Stimulated activated CD4-positive, alpha-beta T cell treated with anti-CD3 and anti-CD28 coated beads, Interleukin-4, amount 100 ng/mL, for 24 hours (primary cell): ENCODE results near the gene MLH3.
"Not testable (repeated sequence)": the region's sequence is repeated elsewhere in the genome, so short reads cannot be mapped to it uniquely, and the experiment has no call there.

Experiments used
- DNase-seq: peaks from one replicate; pipeline ENCODE4 v3.0.0-alpha.2; 2020

MLH3 gene

GRCh38 chr14:75050852-75051555, at the start of gene MLH3:
MLH3 (minus strand) TSS chr14:75051467; CDS start chr14:75049655, 1,812 bp downstream.
- peak; percentile 79 for DNase-seq

DNA sequence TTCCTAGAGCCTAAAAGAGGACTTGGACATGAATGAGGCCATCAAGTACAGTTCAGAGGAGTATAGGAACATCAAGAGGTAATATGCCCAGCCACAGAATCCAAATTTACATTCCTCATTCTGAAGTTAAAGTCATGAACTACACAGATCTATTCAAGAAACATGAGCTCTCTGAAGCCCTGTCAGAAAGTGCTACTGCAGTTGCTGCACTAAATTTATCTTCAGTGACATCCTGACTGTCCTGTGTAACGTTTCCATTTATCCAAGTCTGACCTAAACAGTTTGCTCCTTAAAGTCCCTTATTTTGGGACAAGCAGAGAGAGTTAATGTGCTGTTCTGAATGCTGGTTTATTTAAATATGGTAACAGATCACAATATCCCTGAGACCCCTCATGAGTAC, 47.4 kb upstream of the MLH3 start:
- no peak for DNase-seq

DNA sequence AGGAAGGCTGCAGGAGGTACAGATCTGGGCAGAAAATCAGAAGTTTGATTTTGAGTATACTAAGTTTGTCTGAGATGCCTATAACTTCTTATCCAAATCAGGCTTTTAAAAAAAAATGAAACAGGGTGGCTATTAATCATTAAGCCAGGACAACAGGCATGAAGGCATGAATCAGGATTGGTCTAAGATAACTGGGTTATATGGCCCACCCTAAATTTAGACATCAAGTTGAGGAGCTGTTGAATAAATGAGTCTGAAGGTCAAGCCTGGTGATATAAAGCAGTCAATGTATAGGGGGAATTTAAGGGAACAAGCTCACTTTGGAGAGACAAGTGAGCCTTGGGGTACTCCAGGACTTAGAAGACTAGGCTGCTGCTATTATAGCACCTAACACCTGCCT, 46.9 kb upstream of the MLH3 start:
- no peak for DNase-seq

GRCh38 chr14:75096959-75097358, 45.7 kb upstream of the MLH3 start:
- DNase-seq = no peak

- no peak for DNase-seq
Observed at GRCh38 chr14:75095690-75096089, 44.4 kb upstream of the MLH3 start.

- DNase-seq = no peak
Observed at GRCh38 chr14:75094896-75095295, 43.6 kb upstream of the MLH3 start.

GRCh38 chr14:75092698-75093097, 41.4 kb upstream of the MLH3 start:
- no peak for DNase-seq

DNA sequence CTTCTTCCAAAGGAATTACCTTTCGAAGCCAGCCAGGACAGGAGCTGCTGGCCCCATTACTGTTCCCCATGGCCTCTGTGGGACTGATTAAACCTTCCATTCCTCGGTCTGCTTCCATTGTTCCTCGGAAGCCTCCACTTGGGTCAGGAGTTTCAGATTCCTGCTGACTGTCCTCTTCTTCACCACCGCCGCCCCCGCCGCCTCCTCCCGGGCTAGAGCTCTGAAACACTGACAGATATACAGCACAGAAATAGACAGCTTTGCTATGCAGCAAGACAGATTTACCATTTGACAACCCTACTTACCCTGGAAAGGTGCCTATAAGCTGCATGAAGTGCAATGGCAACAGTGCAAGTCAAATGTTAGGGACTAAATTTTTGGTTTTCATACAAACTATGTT, 40.0 kb upstream of the MLH3 start:
- DNase-seq = no peak

- no peak for DNase-seq
Observed at GRCh38 chr14:75090353-75090752, 39.1 kb upstream of the MLH3 start.

DNA sequence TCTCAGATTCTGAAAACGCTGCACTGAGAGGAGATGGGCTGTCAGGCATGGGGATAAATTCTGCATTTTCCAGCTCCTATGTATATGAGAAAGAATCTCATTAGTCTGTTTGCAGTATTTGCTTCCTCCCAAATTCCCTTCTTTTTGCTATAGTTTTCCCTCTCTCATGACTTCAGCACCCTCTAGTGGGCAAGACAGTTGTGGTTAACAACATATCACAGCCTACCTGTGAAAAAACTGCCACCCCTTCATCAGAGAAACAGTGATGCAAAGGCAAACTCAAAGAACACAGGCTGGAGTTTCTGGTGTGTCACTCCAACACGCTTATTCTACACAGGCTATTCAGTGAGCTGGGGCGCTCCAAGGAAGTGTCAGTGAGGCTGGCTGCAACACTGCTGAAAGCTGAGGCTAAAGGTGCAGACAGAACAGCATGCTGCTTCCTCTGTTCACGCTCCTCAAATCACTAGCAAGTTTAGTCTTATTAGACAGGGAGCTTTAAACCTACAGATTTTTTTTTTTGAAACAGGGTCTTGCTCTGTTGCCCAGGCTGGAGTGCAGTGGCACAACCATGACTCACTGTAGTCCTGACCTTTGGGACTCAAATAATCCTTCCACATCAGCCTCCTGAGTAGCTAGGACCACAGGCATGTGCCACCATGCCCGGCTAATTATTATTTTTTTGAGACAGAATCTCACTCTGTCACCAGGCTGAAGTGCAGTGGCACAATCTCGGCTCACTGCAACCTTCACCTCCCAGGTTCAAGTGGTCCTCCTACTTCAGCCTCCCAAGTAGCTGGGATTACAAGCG, 37.5 kb upstream of the MLH3 start:
- peak; percentile 56 for DNase-seq

DNA sequence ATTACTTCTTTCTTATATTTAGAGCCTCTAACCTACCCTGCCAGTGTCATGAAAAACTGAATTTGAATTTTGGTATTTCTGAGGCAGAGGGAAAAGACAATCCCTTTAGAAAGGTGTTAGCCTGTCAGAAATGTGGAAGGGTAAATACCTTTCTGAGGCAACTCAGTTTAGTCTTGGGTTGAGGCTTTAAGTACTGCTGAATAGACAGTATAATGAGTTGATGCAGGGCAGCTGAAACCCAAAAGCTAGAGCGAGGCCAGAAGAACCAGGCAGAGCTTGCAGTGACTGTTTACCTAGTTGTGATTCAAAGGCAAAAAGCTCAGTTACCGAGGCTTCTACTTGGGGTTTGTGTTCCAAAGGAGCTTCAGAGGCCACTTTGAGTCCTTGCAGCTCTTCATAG, 36.9 kb upstream of the MLH3 start:
- no peak for DNase-seq

- no peak for DNase-seq
Observed at GRCh38 chr14:75084513-75084912, 33.2 kb upstream of the MLH3 start.

- no peak for DNase-seq
Observed at GRCh38 chr14:75083271-75083670, 32.0 kb upstream of the MLH3 start.

GRCh38 chr14:75081660-75082229, 30.5 kb upstream of the MLH3 start:
- DNase-seq = no peak

- no peak for DNase-seq
Observed at GRCh38 chr14:75079521-75079920, 28.3 kb upstream of the MLH3 start.

GRCh38 chr14:75077794-75078193, 26.5 kb upstream of the MLH3 start:
- DNase-seq = no peak

DNA sequence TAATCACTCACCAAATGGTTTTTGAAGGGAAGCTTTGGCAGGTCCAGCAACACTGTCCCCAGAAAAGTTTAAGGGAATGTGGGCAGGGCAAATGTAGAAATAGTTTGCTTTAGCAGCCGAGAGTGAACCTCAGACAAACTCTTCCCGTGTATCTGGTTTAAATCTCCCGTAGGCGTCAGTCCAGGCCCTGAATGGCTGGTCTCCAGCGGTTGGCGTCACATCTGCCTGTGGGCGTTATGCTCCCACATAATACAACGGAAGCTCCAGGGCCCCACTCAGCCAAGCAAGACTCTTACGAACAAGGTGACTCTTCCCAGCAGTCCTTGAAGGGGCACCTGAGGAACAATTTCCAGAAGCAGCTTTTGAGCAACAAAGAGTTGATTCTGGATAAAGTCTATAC, 19.1 kb upstream of the MLH3 start:
- no peak for DNase-seq

DNA sequence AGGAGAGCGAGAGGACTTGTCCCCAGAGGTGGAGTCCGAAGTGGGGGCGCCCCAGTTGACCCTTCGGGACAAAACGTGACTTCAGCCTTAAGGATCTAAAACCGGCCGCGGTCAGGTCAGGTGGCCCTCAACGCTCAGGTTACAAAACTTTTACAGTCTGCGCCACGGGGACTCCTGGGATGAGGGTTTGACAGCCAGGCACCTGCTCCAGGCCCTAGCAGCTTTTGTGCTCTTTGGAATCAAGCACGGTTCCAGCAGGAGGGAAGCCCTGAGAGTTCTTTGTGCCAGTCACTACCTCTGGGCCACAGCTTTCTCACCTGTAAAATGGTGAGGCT, 18.5 kb upstream of the MLH3 start:
- DNase-seq = no peak

- peak; percentile 68 for DNase-seq
Observed at GRCh38 chr14:75069121-75069810, 18.0 kb upstream of the MLH3 start, which contains the start of gene ZC2HC1C. ZC2HC1C (plus strand) TSS chr14:75069641; CDS start chr14:75070574, 933 bp downstream.

- no peak for DNase-seq
Observed at GRCh38 chr14:75068294-75069120, 17.2 kb upstream of the MLH3 start.

GRCh38 chr14:75067765-75068164, 16.5 kb upstream of the MLH3 start:
- not testable (repeated sequence) for DNase-seq

GRCh38 chr14:75067212-75067611, 15.9 kb upstream of the MLH3 start:
- no peak for DNase-seq

DNA sequence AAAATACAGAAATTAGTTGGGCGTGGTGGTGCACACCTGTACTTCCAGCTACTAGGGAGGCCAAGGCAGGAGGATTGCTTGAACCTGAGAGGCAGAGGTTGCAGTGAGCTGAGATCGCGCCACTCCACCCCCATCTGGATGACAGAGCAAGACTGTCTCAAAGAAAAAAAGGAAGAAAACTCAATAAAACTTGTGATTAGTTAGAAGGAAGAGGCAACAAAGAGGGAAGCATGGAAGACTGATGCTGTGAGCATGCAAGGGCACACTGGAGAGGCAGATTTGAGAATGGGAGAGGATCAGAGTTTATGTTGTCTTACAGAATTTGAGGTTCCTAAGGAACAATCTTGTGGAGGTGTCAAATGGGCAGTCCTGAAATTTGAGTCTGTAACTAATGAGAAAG, 15.4 kb upstream of the MLH3 start:
- DNase-seq = no peak
